Karpas-422 (cell line): Measurements from ENCODE around the gene PTCH1. TPM values are rescaled to one million over a fixed set of nuclear protein-coding genes. Genes with fewer than 3 reads are reported as not detected.

ENCODE experiments used
- DNase-seq: peaks from one replicate; pipeline ENCODE4 v3.0.0-alpha.2; 2015
- H2AFZ ChIP-seq: fragments of 200-600 bp; sonication (generic); 2 replicates; pipeline ENCODE4 v1.6.1; 2014; ENCODE audit warnings: antibody characterized with exemption, low read length, mixed read lengths
- H3K27ac ChIP-seq: fragments of 200-600 bp; sonication (generic); 2 replicates; pipeline ENCODE4 v1.5.1; 2014; ENCODE audit warnings: mild to moderate bottlenecking, low read length, moderate library complexity
- H3K27me3 ChIP-seq: fragments of 200-600 bp; sonication (generic); 2 replicates; pipeline ENCODE4 v1.6.1; 2014; ENCODE audit warnings: low read length, mixed read lengths
- H3K36me3 ChIP-seq: fragments of 200-600 bp; sonication (generic); 2 replicates; pipeline ENCODE4 v1.6.1; 2014; ENCODE audit warnings: low read length, mixed read lengths; ENCODE audit not compliant: insufficient read depth
- H3K4me1 ChIP-seq: fragments of 200-600 bp; sonication (generic); 2 replicates; pipeline ENCODE4 v1.6.1; 2014; ENCODE audit warnings: mild to moderate bottlenecking, low read length, mixed read lengths
- H3K4me2 ChIP-seq: fragments of 200-600 bp; sonication (generic); 2 replicates; pipeline ENCODE4 v1.6.1; 2014; ENCODE audit warnings: low read length, low read depth, mild to moderate bottlenecking; ENCODE audit not compliant: poor library complexity, severe bottlenecking
- H3K4me3 ChIP-seq: fragments of 200-600 bp; sonication (generic); 2 replicates; pipeline ENCODE4 v1.5.1; 2014; ENCODE audit warnings: mild to moderate bottlenecking, antibody characterized with exemption, low read length, mixed read lengths
- H3K79me2 ChIP-seq: fragments of 200-600 bp; sonication (generic); 2 replicates; pipeline ENCODE4 v1.6.1; 2014; ENCODE audit warnings: mild to moderate bottlenecking, low read length, mixed read lengths
- H3K9ac ChIP-seq: fragments of 200-600 bp; sonication (generic); 2 replicates; pipeline ENCODE4 v1.6.0; 2014; ENCODE audit warnings: low read length
- H3K9me2 ChIP-seq: fragments of 200-600 bp; sonication (generic), shearing (Covaris generic); replicated peaks from 2 replicates; pipeline ENCODE4 v1.6.0; 2014; ENCODE audit warnings: mild to moderate bottlenecking, low read length, moderate library complexity; ENCODE audit not compliant: insufficient read depth
- H3K9me3 ChIP-seq: fragments of 300-700, 200-600 bp; sonication (generic); 2 replicates; pipeline ENCODE4 v1.6.1; 2014; ENCODE audit warnings: low read length, mixed read lengths
- H4K20me1 ChIP-seq: fragments of 200-600 bp; sonication (generic); 2 replicates; pipeline ENCODE4 v1.6.1; 2014; ENCODE audit warnings: mild to moderate bottlenecking, antibody characterized with exemption, low read length, low read depth; ENCODE audit not compliant: insufficient read depth
- total RNA-seq: library from RNA; depleted of rRNA; stranded (reverse); fragments of >200 nt; shearing (Covaris generic); gene quantifications from 2 replicates; pipeline ENCODE4 v1.2.3, GENCODE V29; 2014; ENCODE audit warnings: low replicate concordance

The PTCH1 gene
- total RNA-seq, 1 experiment from 2014 or later: 12.4 TPM

DNA sequence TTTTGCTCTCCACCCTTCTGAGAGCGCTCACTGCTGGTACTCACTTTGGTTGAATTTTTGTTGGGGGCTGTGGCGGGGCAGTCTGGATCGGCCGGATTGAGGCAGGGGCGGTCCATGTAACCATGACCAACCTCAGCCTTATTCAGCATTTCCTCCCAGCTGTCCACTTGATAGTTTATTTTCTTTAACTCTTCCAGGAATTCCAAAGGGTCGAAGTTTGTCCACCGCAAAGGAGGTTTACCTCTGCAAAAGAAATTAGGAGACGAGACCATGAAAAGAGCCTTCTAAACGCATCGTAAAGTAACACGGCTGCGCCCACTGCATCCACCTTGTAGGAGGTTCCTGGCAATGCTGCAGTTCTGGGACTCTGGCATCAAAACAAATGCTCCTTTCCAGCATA is 36.4 kb downstream of the PTCH1 start:
- Histone ChIP-seq H3K9ac (no peak overlapping the region), H3K79me2 (no peaks in the 10 kb centered on the region), H3K9me2 (no peaks in the 10 kb centered on the region), H3K9me3 (no peaks in the 10 kb centered on the region), H3K27me3 (no peaks in the 10 kb centered on the region), H3K4me1 (no peaks in the 10 kb centered on the region), H3K27ac (no peak overlapping the region), H2AFZ (no peak overlapping the region), H3K4me2 (no peak overlapping the region), H3K36me3 (no peaks in the 10 kb centered on the region), H4K20me1 (peaks cover 8% of the 10 kb centered on the region; the same call in 1 of the 2 replicates), H3K4me3 (no peak overlapping the region)
- DNase-seq: no peak

DNA sequence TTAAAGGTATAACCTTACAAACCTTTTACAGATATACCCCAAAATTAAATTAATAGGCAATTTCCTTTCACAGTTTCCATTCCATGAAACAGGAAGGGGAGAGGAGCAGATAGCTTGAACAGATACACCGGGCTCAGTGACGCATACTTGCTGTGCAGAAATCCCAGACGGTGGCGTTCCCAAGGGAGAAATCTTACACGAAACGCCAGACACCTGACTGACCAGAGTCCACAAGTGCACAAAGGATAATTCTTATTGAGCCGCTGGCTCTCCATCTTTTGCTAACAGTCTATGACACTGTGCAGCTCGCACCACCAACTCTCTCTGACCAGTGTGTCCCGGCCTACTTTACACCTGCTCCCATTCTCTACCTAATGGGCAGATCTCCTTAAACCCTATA is 37.4 kb downstream of the PTCH1 start:
- Histone ChIP-seq H3K4me2 (no peak overlapping the region), H3K79me2 (no peaks in the 10 kb centered on the region), H3K27me3 (no peaks in the 10 kb centered on the region), H3K9ac (no peak overlapping the region), H3K9me2 (no peaks in the 10 kb centered on the region), H2AFZ (no peak overlapping the region), H4K20me1 (peaks cover 6% of the 10 kb centered on the region; the same call in 1 of the 2 replicates), H3K4me1 (no peaks in the 10 kb centered on the region), H3K27ac (no peak overlapping the region), H3K36me3 (no peaks in the 10 kb centered on the region), H3K4me3 (no peak overlapping the region), H3K9me3 (no peaks in the 10 kb centered on the region)
- no peak for DNase-seq

DNA sequence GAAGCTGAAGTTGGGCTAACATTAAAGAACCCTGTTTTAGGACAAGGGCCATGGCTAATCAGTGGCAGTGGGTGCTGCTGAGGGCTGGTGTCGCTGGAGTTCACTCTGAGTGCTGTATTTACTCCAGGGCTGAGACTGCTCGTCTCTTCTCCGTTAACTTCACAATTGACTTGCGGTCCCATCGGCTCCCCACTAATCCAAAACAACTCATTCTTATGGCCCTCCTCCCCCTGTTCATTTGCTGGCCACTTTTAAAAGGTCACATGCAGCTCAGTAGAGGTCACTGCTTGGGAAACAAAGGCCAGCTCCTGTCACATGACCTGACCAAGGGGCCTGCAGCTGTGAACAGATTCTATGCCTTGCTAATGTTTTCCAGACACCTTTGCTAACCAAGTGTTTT is 38.4 kb downstream of the PTCH1 start:
- H3K27ac ChIP-seq: no peak overlapping the region
- no peaks in the 10 kb centered on the region for H3K9me3 ChIP-seq
- H3K79me2 ChIP-seq: no peaks in the 10 kb centered on the region
- H3K27me3 ChIP-seq: no peaks in the 10 kb centered on the region
- H2AFZ ChIP-seq: no peak overlapping the region
- no peaks in the 10 kb centered on the region for H4K20me1 ChIP-seq
- no peaks in the 10 kb centered on the region for H3K4me1 ChIP-seq
- no peak for DNase-seq
- no peaks in the 10 kb centered on the region for H3K36me3 ChIP-seq
- no peak overlapping the region for H3K9ac ChIP-seq
- no peak overlapping the region for H3K4me2 ChIP-seq
- no peaks in the 10 kb centered on the region for H3K9me2 ChIP-seq
- no peak overlapping the region for H3K4me3 ChIP-seq

GRCh38 chr9:95477885-95478284 is 38.9 kb downstream of the PTCH1 start:
- Histone ChIP-seq H4K20me1 (no peaks in the 10 kb centered on the region), H3K4me3 (no peak overlapping the region), H3K9me2 (no peaks in the 10 kb centered on the region), H2AFZ (no peak overlapping the region), H3K9me3 (no peaks in the 10 kb centered on the region), H3K79me2 (no peaks in the 10 kb centered on the region), H3K27me3 (no peaks in the 10 kb centered on the region), H3K4me2 (no peak overlapping the region), H3K36me3 (no peaks in the 10 kb centered on the region), H3K9ac (no peak overlapping the region), H3K4me1 (no peaks in the 10 kb centered on the region), H3K27ac (no peak overlapping the region)
- DNase-seq: no peak

- Histone ChIP-seq H2AFZ (no peak overlapping the region), H4K20me1 (no peaks in the 10 kb centered on the region), H3K9me3 (no peaks in the 10 kb centered on the region), H3K4me3 (no peak overlapping the region), H3K9me2 (no peaks in the 10 kb centered on the region), H3K36me3 (no peaks in the 10 kb centered on the region), H3K79me2 (no peaks in the 10 kb centered on the region), H3K27me3 (no peaks in the 10 kb centered on the region), H3K27ac (no peak overlapping the region), H3K4me1 (no peaks in the 10 kb centered on the region), H3K9ac (no peak overlapping the region), H3K4me2 (no peak overlapping the region)
- no peak for DNase-seq
Measured at GRCh38 chr9:95477441-95477840, 39.3 kb downstream of the PTCH1 start.

DNA sequence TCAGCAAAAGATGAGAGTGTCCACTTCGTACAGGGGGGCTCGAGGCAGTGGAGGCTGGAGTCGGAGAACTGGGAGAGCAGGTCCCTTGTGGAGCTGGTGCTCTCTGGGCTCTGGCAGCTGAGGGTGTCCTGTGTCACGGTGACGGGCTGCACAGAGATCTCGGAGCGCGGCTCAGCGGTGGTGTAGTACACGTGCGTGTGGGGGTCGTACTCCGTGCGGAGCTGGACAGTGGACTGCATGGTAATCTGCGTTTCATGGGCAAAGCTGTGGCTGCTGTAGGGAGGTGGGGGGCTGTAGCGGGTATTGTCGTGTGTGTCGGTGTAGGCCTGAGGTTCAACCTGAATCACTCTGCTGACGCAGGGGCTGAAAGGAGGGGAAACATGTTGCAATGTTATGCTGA is 48.0 kb downstream of the PTCH1 start:
- Histone ChIP-seq H3K9me2 (no peaks in the 10 kb centered on the region), H3K79me2 (no peaks in the 10 kb centered on the region), H3K27ac (no peak overlapping the region), H3K4me3 (no peak overlapping the region), H3K9me3 (no peaks in the 10 kb centered on the region), H3K27me3 (no peaks in the 10 kb centered on the region), H2AFZ (no peak overlapping the region), H3K36me3 (no peaks in the 10 kb centered on the region), H4K20me1 (no peaks in the 10 kb centered on the region), H3K4me2 (no peak overlapping the region), H3K4me1 (peaks cover 15% of the 10 kb centered on the region), H3K9ac (no peak overlapping the region)
- no peak for DNase-seq

GRCh38 chr9:95465115-95465514 is 51.7 kb downstream of the PTCH1 start:
- Histone ChIP-seq H3K27me3 (no peaks in the 10 kb centered on the region), H3K4me3 (no peak overlapping the region), H3K9me2 (no peaks in the 10 kb centered on the region), H3K27ac (no peak overlapping the region), H3K9me3 (no peaks in the 10 kb centered on the region), H4K20me1 (no peaks in the 10 kb centered on the region), H3K4me2 (no peak overlapping the region), H2AFZ (no peak overlapping the region), H3K9ac (no peak overlapping the region), H3K4me1 (peaks cover 35% of the 10 kb centered on the region), H3K79me2 (no peaks in the 10 kb centered on the region), H3K36me3 (0 out of 2 replicates have a peak, but pooled peaks cover 4% of the 10 kb centered on the region)
- DNase-seq: no peak

GRCh38 chr9:95463148-95464060 is 53.4 kb downstream of the PTCH1 start:
- Histone ChIP-seq H3K4me1 (peaks cover 35% of the 10 kb centered on the region), H4K20me1 (no peaks in the 10 kb centered on the region), H3K9ac (peak overlapping the region; percentile 64), H3K9me3 (no peaks in the 10 kb centered on the region), H3K27ac (peak overlapping the region; percentile 66), H3K27me3 (no peaks in the 10 kb centered on the region), H3K79me2 (no peaks in the 10 kb centered on the region), H3K4me3 (peak overlapping the region; percentile 44), H3K4me2 (peak overlapping the region; percentile 70), H3K9me2 (no peaks in the 10 kb centered on the region), H2AFZ (peak overlapping the region; percentile 61; the same call in 1 of the 2 replicates), H3K36me3 (0 out of 2 replicates have a peak, but pooled peaks cover 4% of the 10 kb centered on the region)
- DNase-seq: no peak
